T-cell (primary cell): Measurements from ENCODE around the gene RGS21. TPM values are rescaled to one million over a fixed set of nuclear protein-coding genes. Genes with fewer than 3 reads are reported as not detected.

Source experiments
- ATAC-seq, 4 experiments: fragments of 200-7000 bp in 3 of 4; fragments of 150-1000 bp in 1 of 4; cut with Tn5 transposase; replicated peaks in 1 of 4; 1 replicate in 3 of 4; 2 replicates in 1 of 4; pipeline ENCODE4 v1.10.0; 2021; ENCODE audit warnings: moderate library complexity in 3 of 4, mild to moderate bottlenecking in 2 of 4, moderate number of reproducible peaks in 1 of 4
- CTCF ChIA-PET, 2 donors: fragments of 300-600 bp; sonication (Branson Sonifier 250); formaldehyde crosslinking; loops; one replicate each; lab custom pipeline; 2022; ENCODE audit warnings: antibody characterized with exemption in 2 of 2; lab: Charles Lee
- POLR2A ChIA-PET, 2 donors: fragments of 300-600 bp; sonication (Branson Sonifier 250); formaldehyde crosslinking; loops; one replicate each; lab custom pipeline; 2022; ENCODE audit warnings: antibody characterized with exemption in 2 of 2; lab: Charles Lee
- DNase-seq, 35 experiments: peaks; one replicate each; pipeline versions ENCODE4 v3.0.0 to v3.0.0-alpha.2; 2013 to 2023
- H3K27ac ChIP-seq: one replicate; pipeline ENCODE4 v1.5.1; 2013; ENCODE audit warnings: low read length
- H3K27me3 ChIP-seq, 2 experiments: replicated peaks in 1 of 2; 1 replicate in 1 of 2; 2 replicates in 1 of 2; pipeline versions ENCODE4 v1.6.1 to v1.7.0; 2013; ENCODE audit warnings: low read length in 1 of 2, mixed read lengths in 1 of 2; ENCODE audit not compliant: control insufficient read depth in 2 of 2, insufficient read depth in 2 of 2; ENCODE audit errors: extremely low read depth in 1 of 2
- H3K36me3 ChIP-seq, 2 donors: 1 replicate in 1 of 2; 2 replicates in 1 of 2; pipeline versions ENCODE4 v1.6.1 to v1.7.0; 2013; ENCODE audit warnings: low read length in 1 of 2; ENCODE audit not compliant: control insufficient read depth in 2 of 2, insufficient read depth in 1 of 2; ENCODE audit errors: extremely low read depth in 1 of 2
- H3K4me1 ChIP-seq, 2 experiments: 1 replicate in 1 of 2; 2 replicates in 1 of 2; pipeline versions ENCODE4 v1.6.1 to v1.7.0; 2013; ENCODE audit warnings: low read length in 2 of 2, mixed read lengths in 1 of 2; ENCODE audit not compliant: insufficient read depth in 2 of 2, control insufficient read depth in 1 of 2; ENCODE audit errors: extremely low read depth in 1 of 2
- H3K4me3 ChIP-seq, 2 donors: 1 replicate in 1 of 2; 2 replicates in 1 of 2; pipeline versions ENCODE4 v1.5.1 to v1.7.0; 2013; ENCODE audit warnings: mild to moderate bottlenecking in 2 of 2, low read length in 1 of 2, moderate library complexity in 1 of 2; ENCODE audit not compliant: control insufficient read depth in 1 of 2; ENCODE audit errors: extremely low read depth in 1 of 2
- H3K9me3 ChIP-seq: 2 replicates; pipeline ENCODE4 v1.7.0; 2013
- H3K27ac Mint-ChIP-seq, 2 donors: one replicate each; pipeline ENCODE4 v1.8.0; 2020 to 2021; ENCODE audit warnings: mild to moderate bottlenecking in 2 of 2, mixed read lengths in 2 of 2
- H3K27me3 Mint-ChIP-seq, 2 donors: one replicate each; pipeline ENCODE4 v1.8.0; 2021 to 2022; ENCODE audit warnings: mixed read lengths in 2 of 2
- H3K36me3 Mint-ChIP-seq: one replicate; pipeline ENCODE4 v1.8.0; 2021; ENCODE audit warnings: mixed read lengths
- H3K4me1 Mint-ChIP-seq, 3 donors: one replicate each; pipeline ENCODE4 v1.8.0; 2020 to 2022; ENCODE audit warnings: mixed read lengths in 3 of 3, mild to moderate bottlenecking in 1 of 3
- H3K4me3 Mint-ChIP-seq, 3 donors: one replicate each; pipeline ENCODE4 v1.8.0; 2020 to 2022; ENCODE audit warnings: mild to moderate bottlenecking in 3 of 3, mixed read lengths in 3 of 3, moderate library complexity in 3 of 3
- H3K9me3 Mint-ChIP-seq, 3 donors: one replicate each; pipeline ENCODE4 v1.8.0; 2020 to 2022; ENCODE audit warnings: mixed read lengths in 3 of 3
- WGBS: methylation state at CpG from one replicate; pipeline ENCODE4 v1.1.5; 2013; ENCODE audit warnings: missing lambda C conversion rate; ENCODE audit not compliant: insufficient coverage; 5-methylcytosine and 5-hydroxymethylcytosine counted together
- total RNA-seq, 35 experiments: library from RNA in 6 of 35; stranded (reverse) in 6 of 35; fragments of 120-200 nt in 1 of 35; gene quantifications; one replicate each; pipeline versions ENCODE4 v1.2.1 to v1.2.4 and lab custom pipeline; 2013 to 2026

RGS21 gene
- total RNA-seq, 5 donors from 2014 or later (not counting 1 experiment from before 2014, with no cell fraction given), result not detected

- H3K4me3 Mint-ChIP-seq, result no peak overlapping the region
- ChIA-PET CTCF (no interaction called here), POLR2A (no interaction called here)
- no peaks in the 10 kb centered on the region for H3K4me1 ChIP-seq
- no peaks in the 10 kb centered on the region for H3K27me3 ChIP-seq
- DNase-seq, result no peak
- H3K36me3 ChIP-seq, result no peaks in the 10 kb centered on the region
- H3K27ac Mint-ChIP-seq, result no peak overlapping the region
- ATAC-seq, result no peak
- no peak overlapping the region for H3K27ac ChIP-seq
- H3K27me3 Mint-ChIP-seq, result no peaks in the 10 kb centered on the region
- no peaks in the 10 kb centered on the region for H3K36me3 Mint-ChIP-seq
- H3K4me1 Mint-ChIP-seq, result no peaks in the 10 kb centered on the region
- no CpG with 5 or more reads among the region's 1 CpG for WGBS
- no peaks in the 10 kb centered on the region for H3K9me3 Mint-ChIP-seq
- H3K9me3 ChIP-seq, result no peaks in the 10 kb centered on the region
- H3K4me3 ChIP-seq, result no peak overlapping the region
Measured at GRCh38 chr1:192386051-192386650, 69.4 kb downstream of the RGS21 start.

GRCh38 chr1:192395211-192395610 is 78.4 kb downstream of the RGS21 start:
- H3K27me3 Mint-ChIP-seq, result no peaks in the 10 kb centered on the region
- no peak overlapping the region for H3K27ac Mint-ChIP-seq
- POLR2A ChIA-PET, result no interaction called here
- H3K36me3 Mint-ChIP-seq, result no peaks in the 10 kb centered on the region
- no CpG with 5 or more reads among the region's 2 CpGs for whole genome bisulfite sequencing
- Histone ChIP-seq H3K27ac (no peak overlapping the region), H3K4me3 (no peak overlapping the region), H3K27me3 (no peaks in the 10 kb centered on the region), H3K9me3 (no peaks in the 10 kb centered on the region), H3K36me3 (no peaks in the 10 kb centered on the region), H3K4me1 (no peaks in the 10 kb centered on the region)
- H3K9me3 Mint-ChIP-seq, result no peaks in the 10 kb centered on the region
- CTCF ChIA-PET, result no interaction called here
- no peak overlapping the region for H3K4me3 Mint-ChIP-seq
- H3K4me1 Mint-ChIP-seq, result no peaks in the 10 kb centered on the region
- DNase-seq (no peak), ATAC-seq (no peak)

- H3K4me1 ChIP-seq, result no peaks in the 10 kb centered on the region
- no peaks in the 10 kb centered on the region for H3K9me3 ChIP-seq
- H3K27ac ChIP-seq, result no peak overlapping the region
- H3K9me3 Mint-ChIP-seq, result no peaks in the 10 kb centered on the region
- H3K27me3 Mint-ChIP-seq, result no peaks in the 10 kb centered on the region
- ATAC-seq (no peak), DNase-seq (no peak)
- no peak overlapping the region for H3K4me3 ChIP-seq
- H3K4me3 Mint-ChIP-seq, result no peak overlapping the region
- H3K27ac Mint-ChIP-seq, result no peak overlapping the region
- H3K27me3 ChIP-seq, result no peaks in the 10 kb centered on the region
- H3K36me3 ChIP-seq, result no peaks in the 10 kb centered on the region
- POLR2A ChIA-PET, result interaction anchor here in 1 of 2 donors (0.6 kb wide), 1 partner anchor 636 kb away, joined by 3 read pairs; no protein-coding TSS in a partner anchor
- H3K4me1 Mint-ChIP-seq, result no peaks in the 10 kb centered on the region
- H3K36me3 Mint-ChIP-seq, result no peaks in the 10 kb centered on the region
- no CpG with 5 or more reads among the region's 3 CpGs for WGBS
- CTCF ChIA-PET, result no interaction called here
Measured at GRCh38 chr1:192395895-192396294, 79.1 kb downstream of the RGS21 start.

GRCh38 chr1:192399161-192399560 is 82.4 kb downstream of the RGS21 start:
- no peaks in the 10 kb centered on the region for H3K27me3 Mint-ChIP-seq
- ATAC-seq (no peak), DNase-seq (no peak)
- H3K4me1 ChIP-seq, result no peaks in the 10 kb centered on the region
- no peaks in the 10 kb centered on the region for H3K9me3 ChIP-seq
- no peaks in the 10 kb centered on the region for H3K36me3 Mint-ChIP-seq
- H3K4me1 Mint-ChIP-seq, result no peaks in the 10 kb centered on the region
- no peak overlapping the region for H3K4me3 Mint-ChIP-seq
- WGBS, result 38% methylated on average over 3 of the region's 4 CpGs
- H3K36me3 ChIP-seq, result no peaks in the 10 kb centered on the region
- no peak overlapping the region for H3K27ac Mint-ChIP-seq
- no peaks in the 10 kb centered on the region for H3K27me3 ChIP-seq
- no peak overlapping the region for H3K27ac ChIP-seq
- H3K4me3 ChIP-seq, result no peak overlapping the region
- H3K9me3 Mint-ChIP-seq, result no peaks in the 10 kb centered on the region
- ChIA-PET CTCF (interaction anchor here in 1 of 2 donors (0.6 kb wide), 1 partner anchor 321 kb away, joined by 3 read pairs; no protein-coding TSS in a partner anchor), POLR2A (no interaction called here)

- Histone ChIP-seq H3K9me3 (no peaks in the 10 kb centered on the region), H3K27me3 (no peaks in the 10 kb centered on the region), H3K36me3 (no peaks in the 10 kb centered on the region), H3K4me1 (no peaks in the 10 kb centered on the region), H3K27ac (no peak overlapping the region), H3K4me3 (no peak overlapping the region)
- POLR2A ChIA-PET, result no interaction called here
- H3K36me3 Mint-ChIP-seq, result no peaks in the 10 kb centered on the region
- H3K27me3 Mint-ChIP-seq, result no peaks in the 10 kb centered on the region
- H3K4me1 Mint-ChIP-seq, result no peaks in the 10 kb centered on the region
- no CpG with 5 or more reads among the region's 1 CpG for WGBS
- CTCF ChIA-PET, result no interaction called here
- H3K27ac Mint-ChIP-seq, result no peak overlapping the region
- DNase-seq (no peak), ATAC-seq (no peak)
- no peak overlapping the region for H3K4me3 Mint-ChIP-seq
- no peaks in the 10 kb centered on the region for H3K9me3 Mint-ChIP-seq
Measured at GRCh38 chr1:192401825-192402224, 85.0 kb downstream of the RGS21 start.

GRCh38 chr1:192402571-192402970 is 85.8 kb downstream of the RGS21 start:
- H3K27me3 ChIP-seq, result no peaks in the 10 kb centered on the region
- H3K9me3 ChIP-seq, result no peaks in the 10 kb centered on the region
- ATAC-seq (no peak), DNase-seq (no peak)
- H3K27ac ChIP-seq, result no peak overlapping the region
- no peaks in the 10 kb centered on the region for H3K4me1 Mint-ChIP-seq
- no peaks in the 10 kb centered on the region for H3K9me3 Mint-ChIP-seq
- H3K36me3 ChIP-seq, result no peaks in the 10 kb centered on the region
- POLR2A ChIA-PET, result no interaction called here
- no peak overlapping the region for H3K27ac Mint-ChIP-seq
- CTCF ChIA-PET, result no interaction called here
- no peaks in the 10 kb centered on the region for H3K27me3 Mint-ChIP-seq
- no peaks in the 10 kb centered on the region for H3K4me1 ChIP-seq
- H3K4me3 Mint-ChIP-seq, result no peak overlapping the region
- no peaks in the 10 kb centered on the region for H3K36me3 Mint-ChIP-seq
- no peak overlapping the region for H3K4me3 ChIP-seq

GRCh38 chr1:192407206-192407605 is 90.4 kb downstream of the RGS21 start:
- Mint-ChIP-seq H3K27ac (no peak overlapping the region), H3K4me3 (no peak overlapping the region), H3K36me3 (no peaks in the 10 kb centered on the region), H3K9me3 (no peaks in the 10 kb centered on the region), H3K27me3 (no peaks in the 10 kb centered on the region), H3K4me1 (no peaks in the 10 kb centered on the region)
- no CpG with 5 or more reads among the region's 3 CpGs for WGBS
- ChIA-PET CTCF (no interaction called here), POLR2A (no interaction called here)
- ATAC-seq (no peak), DNase-seq (no peak)
- H3K4me1 ChIP-seq, result no peaks in the 10 kb centered on the region
- H3K9me3 ChIP-seq, result no peaks in the 10 kb centered on the region
- no peak overlapping the region for H3K27ac ChIP-seq
- no peaks in the 10 kb centered on the region for H3K36me3 ChIP-seq
- no peaks in the 10 kb centered on the region for H3K27me3 ChIP-seq
- no peak overlapping the region for H3K4me3 ChIP-seq
